Hepatocyte (in vitro differentiated cells): Measurements from ENCODE around the gene CHST8. TPM values are rescaled to one million over a fixed set of nuclear protein-coding genes. Genes with fewer than 3 reads are reported as not detected.
"Not testable (repeated sequence)": the region's sequence is repeated elsewhere in the genome, so short reads cannot be mapped to it uniquely, and the experiment has no call there.

Source experiments
- DNase-seq: peaks from one replicate; pipeline ENCODE4 v3.0.0-alpha.2; 2016; ENCODE audit warnings: low spot score
- H2AFZ ChIP-seq: fragments of 200-600 bp; sonication (generic); 2 replicates; pipeline ENCODE4 v1.6.0; 2016; ENCODE audit warnings: antibody characterized with exemption, mild to moderate bottlenecking
- H3K27ac ChIP-seq: fragments of 200-600 bp; sonication (generic); 2 replicates; pipeline ENCODE4 v1.5.1; 2016; ENCODE audit warnings: mild to moderate bottlenecking
- H3K27me3 ChIP-seq: fragments of 200-600 bp; sonication (generic); 2 replicates; pipeline ENCODE4 v1.6.1; 2016
- H3K36me3 ChIP-seq: fragments of 200-600 bp; sonication (generic); replicated peaks from 2 replicates; pipeline ENCODE4 v1.5.1; 2016; ENCODE audit warnings: low read depth; ENCODE audit not compliant: insufficient read depth
- H3K4me1 ChIP-seq: fragments of 200-600 bp; sonication (generic); 2 replicates; pipeline ENCODE4 v1.5.1; 2016; ENCODE audit warnings: mild to moderate bottlenecking, moderate library complexity; ENCODE audit not compliant: insufficient read depth
- H3K4me2 ChIP-seq: fragments of 200-600 bp; sonication (generic); 2 replicates; pipeline ENCODE4 v1.6.0; 2016
- H3K4me3 ChIP-seq: fragments of 200-600 bp; sonication (generic); 2 replicates; pipeline ENCODE4 v1.5.1; 2016; ENCODE audit warnings: mild to moderate bottlenecking
- H3K79me2 ChIP-seq: fragments of 200-600 bp; sonication (generic); 2 replicates; pipeline ENCODE4 v1.6.0; 2017; ENCODE audit warnings: mild to moderate bottlenecking
- H3K9me2 ChIP-seq: fragments of 200-600 bp; sonication (generic); replicated peaks from 2 replicates; pipeline ENCODE4 v1.6.0; 2017; ENCODE audit warnings: mild to moderate bottlenecking; ENCODE audit not compliant: insufficient read depth
- H3K9me3 ChIP-seq: fragments of 200-600 bp; sonication (generic); 2 replicates; pipeline ENCODE4 v1.5.1; 2016; ENCODE audit warnings: low read depth, mild to moderate bottlenecking
- H4K20me1 ChIP-seq: fragments of 200-600 bp; sonication (generic); 2 replicates; pipeline ENCODE4 v1.6.0; 2016; ENCODE audit warnings: mild to moderate bottlenecking; ENCODE audit not compliant: insufficient read depth, poor library complexity, severe bottlenecking
- EZH2 ChIP-seq: fragments of 200-600 bp; sonication (generic); IDR thresholded peaks from 2 replicates; pipeline ENCODE4 v1.6.1; 2016; ENCODE audit warnings: antibody characterized with exemption, mild to moderate bottlenecking, borderline replicate concordance
- EZH2phosphoT487 ChIP-seq: fragments of 200-600 bp; sonication (generic); IDR thresholded peaks from one replicate; pipeline ENCODE4 v1.6.1; 2018; ENCODE audit warnings: antibody characterized with exemption, mild to moderate bottlenecking, low read depth, moderate library complexity; ENCODE audit not compliant: unreplicated experiment, severe bottlenecking
- WGBS: methylation state at CpG from one replicate; pipeline ENCODE4 v1.1.6; 2016; ENCODE audit warnings: low lambda C conversion rate; ENCODE audit errors: missing lambda C conversion rate; 5-methylcytosine and 5-hydroxymethylcytosine counted together
- polyA plus RNA-seq: library from polyadenylated mRNA; unstranded; fragments of >200 nt; fragmentation: Nextera tagmentation; extraction: Ambion mirVana; gene quantifications from 2 replicates; pipeline ENCODE4 v1.2.1, GENCODE V29; 2016
- total RNA-seq: library from RNA; depleted of rRNA; stranded (reverse); fragments of >200 nt; gene quantifications from 2 replicates; pipeline ENCODE4 v1.2.3, GENCODE V29; 2014
- TF ChIP-seq, protein P1 (sequence below): fragments of 200-600 bp; sonication (generic); IDR thresholded peaks from 2 replicates; pipeline ENCODE4 v1.5.1; 2016; ENCODE audit warnings: antibody characterized with exemption, mild to moderate bottlenecking; ENCODE audit not compliant: poor library complexity

Gene CHST8
- total and polyA plus RNA-seq, 2 experiments from 2014 or later: 0.07 to 0.89 TPM

DNA sequence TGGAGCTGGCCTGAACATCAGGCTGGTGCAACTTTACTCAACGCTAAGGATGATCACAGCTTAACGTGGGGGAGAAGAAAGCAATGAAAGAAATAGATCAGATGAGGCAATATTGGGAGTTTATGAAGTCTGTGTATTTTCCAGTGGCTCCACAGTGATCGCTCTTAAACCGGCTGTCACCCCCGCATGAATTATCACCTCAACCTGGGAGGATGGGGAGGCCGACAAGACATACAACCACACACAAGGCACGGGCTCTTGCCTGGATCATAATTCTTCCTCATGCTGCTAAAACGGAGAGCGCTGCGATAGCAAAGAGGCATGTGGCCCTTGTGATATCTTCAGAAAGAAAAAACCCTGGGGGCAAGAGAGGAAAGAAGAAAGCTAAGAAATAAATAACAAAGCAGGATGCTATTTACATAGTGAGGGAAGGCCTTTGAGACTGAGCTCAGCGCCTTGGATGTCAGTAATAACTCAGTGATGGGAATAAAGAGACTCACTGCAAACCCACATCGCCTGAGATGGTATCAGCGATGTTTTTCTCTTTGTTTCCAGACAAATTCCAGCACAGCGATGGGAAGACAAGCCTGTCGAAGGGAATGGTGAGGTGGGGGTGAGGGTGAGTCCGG, 19.1 kb upstream of the CHST8 start:
- H3K79me2 ChIP-seq: no peaks in the 10 kb centered on the region
- no peak overlapping the region for H2AFZ ChIP-seq
- H3K9me2 ChIP-seq: no peaks in the 10 kb centered on the region
- no peaks in the 10 kb centered on the region for H3K27me3 ChIP-seq
- TF ChIP-seq EZH2phosphoT487 (no peak), EZH2 (no peak)
- TF ChIP-seq, protein P1, sequence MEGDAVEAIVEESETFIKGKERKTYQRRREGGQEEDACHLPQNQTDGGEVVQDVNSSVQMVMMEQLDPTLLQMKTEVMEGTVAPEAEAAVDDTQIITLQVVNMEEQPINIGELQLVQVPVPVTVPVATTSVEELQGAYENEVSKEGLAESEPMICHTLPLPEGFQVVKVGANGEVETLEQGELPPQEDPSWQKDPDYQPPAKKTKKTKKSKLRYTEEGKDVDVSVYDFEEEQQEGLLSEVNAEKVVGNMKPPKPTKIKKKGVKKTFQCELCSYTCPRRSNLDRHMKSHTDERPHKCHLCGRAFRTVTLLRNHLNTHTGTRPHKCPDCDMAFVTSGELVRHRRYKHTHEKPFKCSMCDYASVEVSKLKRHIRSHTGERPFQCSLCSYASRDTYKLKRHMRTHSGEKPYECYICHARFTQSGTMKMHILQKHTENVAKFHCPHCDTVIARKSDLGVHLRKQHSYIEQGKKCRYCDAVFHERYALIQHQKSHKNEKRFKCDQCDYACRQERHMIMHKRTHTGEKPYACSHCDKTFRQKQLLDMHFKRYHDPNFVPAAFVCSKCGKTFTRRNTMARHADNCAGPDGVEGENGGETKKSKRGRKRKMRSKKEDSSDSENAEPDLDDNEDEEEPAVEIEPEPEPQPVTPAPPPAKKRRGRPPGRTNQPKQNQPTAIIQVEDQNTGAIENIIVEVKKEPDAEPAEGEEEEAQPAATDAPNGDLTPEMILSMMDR: no peak
- H3K36me3 ChIP-seq: no peaks in the 10 kb centered on the region
- WGBS: 87% methylated on average over 16 of the region's 16 CpGs
- H3K4me3 ChIP-seq: no peak overlapping the region
- no peaks in the 10 kb centered on the region for H3K4me1 ChIP-seq
- no peaks in the 10 kb centered on the region for H3K9me3 ChIP-seq
- no peaks in the 10 kb centered on the region for H4K20me1 ChIP-seq
- H3K4me2 ChIP-seq: no peak overlapping the region
- no peak overlapping the region for H3K27ac ChIP-seq
- DNase-seq: no peak

DNA sequence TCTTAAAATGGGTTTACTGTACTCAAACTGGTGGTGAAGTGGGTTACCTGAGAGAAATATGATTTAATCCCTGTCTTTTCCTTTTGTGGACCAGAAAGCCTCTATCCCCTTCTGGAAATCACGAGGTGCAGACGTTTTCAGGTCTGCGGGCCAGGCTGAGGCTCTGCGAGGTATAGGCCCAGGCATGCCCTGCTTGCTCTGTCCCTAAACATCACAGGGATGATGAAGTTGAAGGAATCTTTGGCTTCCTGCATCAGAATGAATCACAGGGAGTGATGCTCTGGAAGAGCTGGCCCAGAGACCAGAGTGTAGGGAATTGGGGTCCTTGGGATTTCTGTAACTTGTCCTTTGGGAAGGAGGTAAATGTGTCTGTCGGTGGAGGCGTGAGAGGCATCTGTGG, 18.4 kb upstream of the CHST8 start:
- H4K20me1 ChIP-seq: no peaks in the 10 kb centered on the region
- H3K9me3 ChIP-seq: no peaks in the 10 kb centered on the region
- DNase-seq: no peak
- no peaks in the 10 kb centered on the region for H3K4me1 ChIP-seq
- TF ChIP-seq EZH2: no peak
- TF ChIP-seq EZH2phosphoT487: no peak
- TF ChIP-seq, protein P1: no peak
- no peaks in the 10 kb centered on the region for H3K9me2 ChIP-seq
- WGBS: 78% methylated on average over 6 of the region's 6 CpGs
- no peak overlapping the region for H3K4me2 ChIP-seq
- H3K27ac ChIP-seq: no peak overlapping the region
- no peaks in the 10 kb centered on the region for H3K36me3 ChIP-seq
- no peak overlapping the region for H2AFZ ChIP-seq
- no peaks in the 10 kb centered on the region for H3K27me3 ChIP-seq
- H3K79me2 ChIP-seq: no peaks in the 10 kb centered on the region
- H3K4me3 ChIP-seq: no peak overlapping the region

DNA sequence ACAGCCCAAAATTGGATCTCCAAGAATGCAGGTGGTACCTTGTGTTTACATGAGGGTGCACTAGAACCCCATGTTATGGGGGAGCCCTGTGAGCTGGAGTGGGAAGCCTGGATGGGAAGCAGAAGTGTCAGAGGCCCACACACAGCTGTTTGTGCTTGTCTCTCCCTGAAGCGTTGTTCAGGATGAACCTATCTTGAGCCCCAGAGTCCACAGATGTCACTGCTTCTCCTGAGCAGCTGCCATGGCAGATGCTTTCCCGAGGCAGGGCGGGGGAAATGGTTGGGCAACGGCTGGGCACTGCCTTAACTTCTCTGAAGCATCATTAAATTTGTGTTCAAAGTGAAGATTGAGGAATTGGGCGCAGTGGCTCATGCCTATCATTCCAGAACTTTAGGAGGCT, 17.1 kb upstream of the CHST8 start:
- H3K27ac ChIP-seq: no peak overlapping the region
- H3K79me2 ChIP-seq: no peaks in the 10 kb centered on the region
- H2AFZ ChIP-seq: no peak overlapping the region
- 82% methylated on average over 5 of the region's 5 CpGs for WGBS
- no peak overlapping the region for H3K4me3 ChIP-seq
- no peaks in the 10 kb centered on the region for H3K9me2 ChIP-seq
- TF ChIP-seq EZH2 (no peak), EZH2phosphoT487 (no peak)
- TF ChIP-seq, protein P1: no peak
- no peaks in the 10 kb centered on the region for H3K9me3 ChIP-seq
- no peak overlapping the region for H3K4me2 ChIP-seq
- no peaks in the 10 kb centered on the region for H3K36me3 ChIP-seq
- no peaks in the 10 kb centered on the region for H4K20me1 ChIP-seq
- H3K4me1 ChIP-seq: no peaks in the 10 kb centered on the region
- DNase-seq: no peak
- no peaks in the 10 kb centered on the region for H3K27me3 ChIP-seq

DNA sequence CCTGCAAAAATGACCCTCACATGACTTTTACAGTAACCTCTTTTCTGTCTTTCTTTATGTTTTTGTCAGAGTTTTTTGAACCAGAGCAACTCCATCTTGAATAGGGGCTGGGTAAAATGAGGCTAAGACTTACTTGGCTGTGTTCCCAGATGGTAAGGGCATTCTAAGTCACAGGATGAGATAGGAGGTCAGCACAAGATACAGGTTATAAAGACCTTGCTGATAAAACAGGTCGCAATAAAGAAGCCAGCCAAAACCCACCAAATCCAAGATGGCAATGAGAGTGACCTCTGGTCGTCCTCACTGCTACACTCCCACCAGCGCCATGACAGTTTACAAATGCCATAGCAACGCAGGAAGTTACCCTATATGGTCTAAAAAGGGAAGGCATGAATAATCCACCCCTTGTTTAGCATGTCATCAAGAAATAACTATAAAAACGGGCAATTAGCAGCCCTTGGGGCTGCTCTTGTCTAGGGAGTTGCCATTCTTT, 15.9 kb upstream of the CHST8 start:
- 74% methylated on average over 5 of the region's 5 CpGs for WGBS
- not testable (repeated sequence) for H3K27ac ChIP-seq, DNase-seq, H3K4me1 ChIP-seq, H3K27me3 ChIP-seq, H2AFZ ChIP-seq, H4K20me1 ChIP-seq, H3K9me2 ChIP-seq, H3K79me2 ChIP-seq, H3K4me3 ChIP-seq, H3K36me3 ChIP-seq, H3K9me3 ChIP-seq, H3K4me2 ChIP-seq
